GM13977 (cell line): Measurements from ENCODE around the gene ZNF821.
"Not testable (repeated sequence)": the region's sequence is repeated elsewhere in the genome, so short reads cannot be mapped to it uniquely, and the experiment has no call there.

Source experiments
- DNase-seq: peaks from one replicate; pipeline ENCODE4 v3.0.0; 2012; ENCODE audit warnings: low spot score
- CTCF ChIP-seq: IDR thresholded peaks from 2 replicates; pipeline ENCODE4 v1.5.1; 2012; ENCODE audit warnings: mild to moderate bottlenecking, control low read depth; ENCODE audit not compliant: insufficient read depth; ENCODE audit errors: extremely low read depth, missing control alignments
- in situ Hi-C: fragments of 300-500 bp; cut with MboI; formaldehyde crosslinking; loops from one replicate; pipeline ENCODE4 v1.12.0; 2022; ENCODE audit warnings: low sequenced_read_pairs, low pct_unique_long_range_greater_than_20kb, mixed read lengths, inconsistent platforms; ENCODE audit not compliant: unreplicated experiment

Gene ZNF821

GRCh38 chr16:71811261-71811803, 72.7 kb downstream of the ZNF821 start:
- in situ Hi-C loops, result no loop called here
- TF ChIP-seq CTCF, result no peak
- no peak for DNase-seq

GRCh38 chr16:71810155-71810530, 73.8 kb downstream of the ZNF821 start:
- DNase-seq, in situ Hi-C loops: not testable (repeated sequence)
